Heart left ventricle (tissue), 16 donors: ENCODE results near the gene KRTAP10-4. TPM values are rescaled to one million over a fixed set of nuclear protein-coding genes. Genes with fewer than 3 reads are reported as not detected.

Experiments used
- ATAC-seq, 4 donors: fragments of 200-7000 bp; cut with Tn5 transposase; one replicate each; pipeline ENCODE4 v1.9.1; 2020 to 2022; ENCODE audit warnings: moderate library complexity in 4 of 4, mild to moderate bottlenecking in 3 of 4, moderate number of reproducible peaks in 1 of 4
- DNase-seq, 5 donors: peaks; one replicate each; pipeline ENCODE4 v3.0.0-alpha.2; 2020
- H3K27ac ChIP-seq, 12 donors: fragments of 200-600 bp; sonication (generic) in 4 of 12; one replicate each; pipeline versions ENCODE4 v1.5.0 to v1.8.0; 2016 to 2022; ENCODE audit warnings: mild to moderate bottlenecking in 2 of 12
- H3K27me3 ChIP-seq, 9 donors: fragments of 200-600 bp; sonication (generic) in 2 of 9; one replicate each; pipeline versions ENCODE4 v1.5.1 to v1.8.0; 2016 to 2022; ENCODE audit warnings: mild to moderate bottlenecking in 3 of 9
- H3K36me3 ChIP-seq, 9 donors: fragments of 200-600 bp; sonication (generic) in 2 of 9; one replicate each; pipeline versions ENCODE4 v1.5.0 to v1.8.0; 2018 to 2022; ENCODE audit warnings: mild to moderate bottlenecking in 2 of 9
- H3K4me1 ChIP-seq, 12 donors: fragments of 200-600 bp; sonication (generic) in 4 of 12; one replicate each; pipeline versions ENCODE4 v1.5.0 to v1.8.0; 2016 to 2022; ENCODE audit warnings: mild to moderate bottlenecking in 3 of 12
- H3K4me3 ChIP-seq, 12 donors: fragments of 200-600 bp; sonication (generic) in 4 of 12; one replicate each; pipeline versions ENCODE4 v1.5.0 to v1.8.0; 2017 to 2022; ENCODE audit warnings: mild to moderate bottlenecking in 9 of 12, moderate library complexity in 4 of 12
- H3K9me3 ChIP-seq, 12 donors: fragments of 200-600 bp; sonication (generic) in 4 of 12; one replicate each; pipeline versions ENCODE4 v1.5.0 to v1.8.0; 2016 to 2022; ENCODE audit warnings: mild to moderate bottlenecking in 1 of 12
- POLR2A ChIP-seq, 2 donors: fragments of 450-650 bp; IDR thresholded peaks; one replicate each; pipeline ENCODE4 v1.6.1; 2017; ENCODE audit warnings: antibody characterized with exemption in 2 of 2, mild to moderate bottlenecking in 2 of 2, moderate library complexity in 2 of 2
- whole genome bisulfite sequencing, 4 donors: extraction: QIAGEN DNeasy Blood & Tissue Kit in 2 of 4; methylation state at CpG; one replicate each; pipeline versions ENCODE4 v1.1.5 to v1.1.7; 2013 to 2018; 5-methylcytosine and 5-hydroxymethylcytosine counted together
- intact Hi-C, 10 donors: fragments of 100-400 bp; cut with DNase I; formaldehyde crosslinking; loops; one replicate each; pipeline versions ENCODE4 v1.11.1 to v1.14.2; 2022
- polyA plus RNA-seq, 2 donors: library from polyadenylated mRNA; stranded (reverse); fragments of 200-250 nt; gene quantifications; one replicate each; pipeline ENCODE4 v1.2.3, GENCODE V29; 2013
- total RNA-seq, 9 donors: library from RNA; depleted of rRNA in 2 of 9; stranded (reverse); fragments of >200 nt in 2 of 9; fragmentation: NEBNext Ultra II Directional in 3 of 9; extraction: Animal tissue kit (Norgen Biotek cat#: 25700) in 3 of 9; gene quantifications; one replicate each; pipeline versions ENCODE4 v1.1.0 to v1.2.4, GENCODE V29; 2016 to 2023
- TF ChIP-seq, protein P1 (sequence below), 12 donors: fragments of 200-600 bp; sonication (generic) in 4 of 12; IDR thresholded peaks; one replicate each; pipeline versions ENCODE4 v1.5.0 to v1.8.0; 2018 to 2022; ENCODE audit warnings: antibody characterized with exemption in 12 of 12, mild to moderate bottlenecking in 5 of 12
- donor health status: ischemic (EF 13 %, LVEDD 7.1; RV severe dilation, severe dysfunction).
- donor health status: healthy with polysubstance abuse.
- donor health status: DM: no; HTN: yes; CAD: no.
- donor health status: DM: no; HTN: no; CAD: no.
- donor health status: ischemic (EF 25% LVEDD 6.9; RV normal size, moderate dysfunction).
- donor health status: ischemic (EF 25% LVEDD 5.7; RV mildly dilated, moderate dysfunction).
- donor health status: healthy.
- donor health status: DM: yes; HTN: yes; CAD: no.
- donor health status: ischemic (EF 35%, LVEDD 5.7; RV mildly dilated, moderate dysfunction).
- donor health status: nonischemic (EF 11% LVEDD 7.7; RV severe dilation, severe dysfunction).
- donor health status: DM: yes; HTN: yes; CAD: no.
- donor health status: PGD.
- donor health status: ischemic (EF 29% LVEDD 5.4; RV normal size, mild dysfunction).
- donor health status: nonischemic (EF 23%, LVEDD 6.1; RV moderate dilation, normal function).

The KRTAP10-4 gene
- total and polyA plus RNA-seq, 11 donors = not detected

- intact Hi-C loops = no loop called here
- WGBS, 4 donors = 41 to 68% (median 58%) methylated on average over 5 of the region's 5 CpGs
Observed at GRCh38 chr21:44558695-44559094, 14.8 kb upstream of the KRTAP10-4 start, which contains the start of gene KRTAP10-3. KRTAP10-3 (minus strand) TSS chr21:44558795; CDS start chr21:44558715, 80 bp downstream.

DNA sequence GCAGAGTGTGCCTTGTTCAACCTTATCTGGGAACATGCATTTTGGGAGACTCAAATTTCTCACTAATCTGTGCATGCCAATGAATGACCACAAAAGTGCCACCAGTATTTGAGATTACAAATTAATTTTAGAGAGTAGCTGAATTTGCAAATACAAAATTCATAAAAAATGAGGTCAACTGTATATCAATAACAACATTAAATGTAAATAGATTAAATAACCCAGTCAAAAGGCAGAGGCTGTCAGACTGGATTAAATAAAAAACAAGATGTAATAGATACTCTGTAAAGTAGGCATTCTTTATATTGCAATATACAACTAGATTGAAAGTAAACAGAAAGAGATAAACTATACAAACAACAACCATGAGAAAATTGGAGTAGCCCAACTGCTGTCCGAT lies 9.4 kb upstream of the KRTAP10-4 start:
- no peaks in the 10 kb centered on the region for H3K36me3 ChIP-seq
- intact Hi-C loops = no loop called here
- WGBS, 4 donors = 94 to 97% (median 96%) methylated on average over 1 of the region's 1 CpG
- no peak overlapping the region for H3K27ac ChIP-seq
- H3K27me3 ChIP-seq = peaks cover 0 to 13% (median 0%) of the 10 kb centered on the region in 9 donors
- no peak overlapping the region for H3K4me3 ChIP-seq
- TF ChIP-seq POLR2A (IDR thresholded peaks at IDR 0.05) = no peak
- TF ChIP-seq, protein P1, sequence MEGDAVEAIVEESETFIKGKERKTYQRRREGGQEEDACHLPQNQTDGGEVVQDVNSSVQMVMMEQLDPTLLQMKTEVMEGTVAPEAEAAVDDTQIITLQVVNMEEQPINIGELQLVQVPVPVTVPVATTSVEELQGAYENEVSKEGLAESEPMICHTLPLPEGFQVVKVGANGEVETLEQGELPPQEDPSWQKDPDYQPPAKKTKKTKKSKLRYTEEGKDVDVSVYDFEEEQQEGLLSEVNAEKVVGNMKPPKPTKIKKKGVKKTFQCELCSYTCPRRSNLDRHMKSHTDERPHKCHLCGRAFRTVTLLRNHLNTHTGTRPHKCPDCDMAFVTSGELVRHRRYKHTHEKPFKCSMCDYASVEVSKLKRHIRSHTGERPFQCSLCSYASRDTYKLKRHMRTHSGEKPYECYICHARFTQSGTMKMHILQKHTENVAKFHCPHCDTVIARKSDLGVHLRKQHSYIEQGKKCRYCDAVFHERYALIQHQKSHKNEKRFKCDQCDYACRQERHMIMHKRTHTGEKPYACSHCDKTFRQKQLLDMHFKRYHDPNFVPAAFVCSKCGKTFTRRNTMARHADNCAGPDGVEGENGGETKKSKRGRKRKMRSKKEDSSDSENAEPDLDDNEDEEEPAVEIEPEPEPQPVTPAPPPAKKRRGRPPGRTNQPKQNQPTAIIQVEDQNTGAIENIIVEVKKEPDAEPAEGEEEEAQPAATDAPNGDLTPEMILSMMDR (IDR thresholded peaks at IDR 0.05) = no peak
- H3K4me1 ChIP-seq = peaks cover 0 to 23% (median 0%) of the 10 kb centered on the region in 12 donors
- DNase-seq (no peak), ATAC-seq (no peak)
- H3K9me3 ChIP-seq = peaks cover 0 to 27% (median 5%) of the 10 kb centered on the region in 12 donors

More at GRCh38 chr21:44558695-44559094, 14.8 kb upstream of the KRTAP10-4 start, which contains the start of gene KRTAP10-3:
- Histone ChIP-seq H3K9me3 (peaks cover 0 to 32% (median 4%) of the 10 kb centered on the region in 12 donors), H3K27ac (no peak within 1 kb of the TSS), H3K4me1 (no peaks in the 10 kb centered on the region), H3K36me3 (no peaks in the 10 kb centered on the region), H3K4me3 (no peak within 1 kb of the TSS), H3K27me3 (peaks cover 0 to 36% (median 7%) of the 10 kb centered on the region in 9 donors)
- TF ChIP-seq, protein P1 (IDR thresholded peaks at IDR 0.05) = no peak
- no peak for TF ChIP-seq POLR2A (IDR thresholded peaks at IDR 0.05)
- no peak for DNase-seq
- ATAC-seq = no peak

GRCh38 chr21:44564886-44565598 lies 8.5 kb upstream of the KRTAP10-4 start:
- no peak for TF ChIP-seq POLR2A (IDR thresholded peaks at IDR 0.05)
- TF ChIP-seq, protein P1 (IDR thresholded peaks at IDR 0.05) = no peak
- Histone ChIP-seq H3K4me3 (no peak overlapping the region), H3K27ac (peak overlapping the region in 1 of 12 donors; percentile 43), H3K9me3 (peaks cover 0 to 22% (median 5%) of the 10 kb centered on the region in 12 donors), H3K27me3 (peaks cover 0 to 6% (median 0%) of the 10 kb centered on the region in 9 donors), H3K4me1 (peaks cover 0 to 23% (median 0%) of the 10 kb centered on the region in 12 donors), H3K36me3 (no peaks in the 10 kb centered on the region)
- ATAC-seq (no peak), DNase-seq (no peak)
- intact Hi-C loops = no loop called here
- WGBS, 4 donors = 0 to 89% (median 41%) methylated on average over 1 of the region's 1 CpG

GRCh38 chr21:44566403-44566802 lies 7.1 kb upstream of the KRTAP10-4 start:
- peaks cover 0 to 24% (median 5%) of the 10 kb centered on the region in 12 donors for H3K9me3 ChIP-seq
- intact Hi-C loops = no loop called here
- no peaks in the 10 kb centered on the region for H3K36me3 ChIP-seq
- H3K4me3 ChIP-seq = no peak overlapping the region
- ATAC-seq = no peak
- H3K4me1 ChIP-seq = peaks cover 0 to 23% (median 0%) of the 10 kb centered on the region in 12 donors
- DNase-seq = no peak
- TF ChIP-seq POLR2A (IDR thresholded peaks at IDR 0.05) = no peak
- TF ChIP-seq, protein P1 (IDR thresholded peaks at IDR 0.05) = no peak
- no peak overlapping the region for H3K27ac ChIP-seq
- H3K27me3 ChIP-seq = peaks cover 0 to 6% (median 0%) of the 10 kb centered on the region in 9 donors
- 73 to 88% (median 76%) methylated on average over 1 of the region's 1 CpG for WGBS, 4 donors
